Myocyte (in vitro differentiated cells): ENCODE data around the gene LCA5L. TPM values are rescaled to one million over a fixed set of nuclear protein-coding genes. Genes with fewer than 3 reads are reported as not detected.
"Not testable (repeated sequence)": the region's sequence is repeated elsewhere in the genome, so short reads cannot be mapped to it uniquely, and the experiment has no call there.

Experiments
- DNase-seq: peaks from one replicate; pipeline ENCODE4 v3.0.0-alpha.2; 2012; ENCODE audit warnings: low read depth
- total RNA-seq: library from RNA; depleted of rRNA; stranded (reverse); fragments of >200 nt; gene quantifications from 2 replicates; pipeline ENCODE4 v1.2.3, GENCODE V29; 2014

Gene LCA5L
- total RNA-seq, 1 donor from 2014 or later = 2.2 TPM

DNA sequence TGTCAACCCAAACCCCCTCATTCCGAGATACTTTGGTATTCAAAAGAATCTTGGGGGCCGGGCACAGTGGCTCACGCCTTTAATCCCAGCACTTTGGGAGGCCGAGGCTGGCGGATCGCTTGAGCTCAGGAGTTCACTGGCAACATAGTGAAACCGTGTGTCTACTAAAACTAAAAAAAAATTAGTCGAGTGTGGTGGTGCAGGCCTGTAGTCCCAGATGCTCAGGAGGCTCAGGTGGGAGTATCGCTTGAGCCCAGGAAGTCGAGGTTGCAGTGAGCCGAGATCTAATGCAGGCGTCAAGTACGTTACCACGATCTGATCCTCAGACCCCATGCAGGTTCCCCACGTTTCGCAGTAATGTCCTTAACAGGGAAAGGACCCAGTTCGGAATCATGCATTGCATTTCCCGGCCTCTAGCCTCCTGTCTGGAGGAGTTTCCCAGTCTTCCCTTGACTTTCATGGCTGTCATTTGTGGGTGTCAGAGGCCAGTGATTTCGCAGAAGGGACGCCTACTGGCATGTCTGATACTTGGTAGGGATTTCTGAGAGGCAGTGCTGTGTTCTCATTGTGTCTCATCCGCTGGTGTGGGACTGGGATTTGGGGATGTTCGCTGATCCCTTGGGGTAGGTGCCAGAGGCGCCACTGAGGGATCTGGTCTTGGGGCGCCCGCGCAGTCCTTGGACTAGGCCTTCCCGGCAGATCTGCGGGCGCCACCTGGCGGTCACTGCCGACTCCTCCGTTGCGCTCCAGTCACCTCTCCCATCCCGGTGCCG lies 57.4 kb downstream of the LCA5L start:
- peak; percentile 77 for DNase-seq

DNA sequence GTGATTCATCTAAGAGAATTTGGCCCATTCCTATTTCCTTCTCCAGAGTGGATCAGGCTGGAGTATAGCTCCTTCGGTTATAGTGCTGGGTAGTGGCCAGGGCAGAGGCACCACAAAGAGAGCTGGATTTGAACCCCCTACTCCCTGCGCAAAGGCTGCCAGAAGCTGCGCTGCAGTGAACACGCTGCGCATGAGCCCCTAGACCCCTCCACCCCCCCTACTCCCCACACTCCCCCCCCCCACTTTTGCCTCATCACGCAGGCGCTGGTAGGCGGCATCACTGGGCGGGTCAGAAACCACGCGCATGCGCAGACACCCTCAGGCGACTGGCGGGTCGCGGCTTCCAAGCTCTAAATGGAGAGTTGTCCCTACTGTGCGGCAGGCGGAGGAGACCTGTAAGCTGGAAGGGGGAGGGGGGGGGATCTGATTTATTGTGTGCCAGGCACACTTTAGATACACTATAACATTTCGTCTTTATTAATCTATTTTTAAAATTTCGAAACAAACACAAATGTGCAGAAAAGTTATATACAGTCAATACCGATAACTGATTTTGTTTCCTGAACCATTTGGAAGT lies 58.0 kb downstream of the LCA5L start:
- peak; percentile 77 for DNase-seq

DNA sequence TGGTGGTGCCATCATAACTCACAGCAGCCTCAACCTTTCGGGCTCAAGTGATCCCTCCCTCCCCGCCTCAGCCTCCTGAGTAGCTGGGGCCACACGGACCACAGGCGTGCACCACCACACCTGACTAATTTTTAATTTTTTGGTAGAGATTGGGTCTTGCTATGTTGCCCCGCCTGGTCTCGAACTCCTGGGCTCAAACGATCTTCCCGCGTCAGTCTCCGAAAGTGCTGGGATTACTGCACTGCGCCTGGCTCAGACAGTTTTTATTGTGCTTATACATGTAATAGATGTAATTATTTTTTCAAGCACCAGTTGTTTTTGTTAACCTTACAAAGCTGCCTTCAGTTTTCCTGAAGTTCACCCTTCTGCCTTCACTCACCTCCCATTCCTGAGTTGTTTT lies 58.7 kb downstream of the LCA5L start:
- DNase-seq = no peak

GRCh38 chr21:39386194-39386593 lies 59.4 kb downstream of the LCA5L start:
- DNase-seq = peak; percentile 77

- peak; percentile 87 for DNase-seq
Measured at GRCh38 chr21:39385299-39386145, 60.1 kb downstream of the LCA5L start.

DNA sequence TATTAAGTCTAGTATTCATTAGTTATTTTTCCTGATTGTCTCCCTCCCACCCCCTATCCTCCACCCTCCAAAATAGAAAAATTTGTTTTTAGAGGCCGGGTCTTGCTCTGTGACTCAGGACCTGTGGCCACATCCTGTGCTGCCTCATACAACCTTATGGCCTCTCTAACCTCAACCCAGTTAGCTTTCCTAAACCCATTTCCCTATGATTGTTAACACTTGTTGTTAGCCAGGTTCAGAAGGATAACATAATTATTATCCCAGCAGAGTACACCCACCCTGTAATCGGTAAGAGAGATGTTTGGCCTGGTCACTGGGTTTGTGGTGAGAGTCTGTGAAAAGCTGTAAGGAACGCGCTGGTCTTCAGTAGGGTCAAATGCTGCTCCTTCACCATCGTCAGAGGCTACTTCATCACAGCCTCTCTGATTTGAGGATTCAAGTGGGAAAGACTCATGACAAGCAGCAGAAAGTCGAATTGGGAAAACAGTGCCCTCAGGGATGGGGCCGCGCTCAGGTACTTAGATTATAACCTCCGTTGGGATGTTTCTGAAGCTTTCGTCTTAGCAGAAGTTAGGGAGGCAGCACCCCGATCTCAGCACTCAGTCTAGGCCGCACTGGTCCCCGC lies 60.8 kb downstream of the LCA5L start:
- DNase-seq = peak; percentile 4

- DNase-seq = not testable (repeated sequence)
Measured at GRCh38 chr21:39382096-39382495, 63.5 kb downstream of the LCA5L start.

DNA sequence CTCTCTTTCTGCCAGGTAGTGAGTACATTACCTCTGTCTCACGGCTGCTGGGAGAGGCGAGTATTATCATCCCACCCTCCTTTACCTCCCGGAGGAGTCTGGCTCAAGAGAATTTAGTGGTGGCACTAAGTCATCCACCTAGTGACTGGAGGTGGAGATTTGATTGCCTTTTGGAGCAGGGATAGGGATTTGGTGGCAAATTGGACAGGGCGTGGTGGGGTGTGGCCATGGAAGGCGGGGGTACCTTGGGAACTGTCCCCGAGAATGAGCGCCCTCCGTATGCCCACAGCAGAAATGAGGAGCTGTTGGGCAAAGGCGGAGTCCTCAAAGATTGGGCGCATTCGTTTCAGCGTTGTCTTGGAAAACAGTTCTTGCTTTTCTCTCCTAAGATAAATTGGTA lies 64.6 kb downstream of the LCA5L start:
- DNase-seq = no peak

DNA sequence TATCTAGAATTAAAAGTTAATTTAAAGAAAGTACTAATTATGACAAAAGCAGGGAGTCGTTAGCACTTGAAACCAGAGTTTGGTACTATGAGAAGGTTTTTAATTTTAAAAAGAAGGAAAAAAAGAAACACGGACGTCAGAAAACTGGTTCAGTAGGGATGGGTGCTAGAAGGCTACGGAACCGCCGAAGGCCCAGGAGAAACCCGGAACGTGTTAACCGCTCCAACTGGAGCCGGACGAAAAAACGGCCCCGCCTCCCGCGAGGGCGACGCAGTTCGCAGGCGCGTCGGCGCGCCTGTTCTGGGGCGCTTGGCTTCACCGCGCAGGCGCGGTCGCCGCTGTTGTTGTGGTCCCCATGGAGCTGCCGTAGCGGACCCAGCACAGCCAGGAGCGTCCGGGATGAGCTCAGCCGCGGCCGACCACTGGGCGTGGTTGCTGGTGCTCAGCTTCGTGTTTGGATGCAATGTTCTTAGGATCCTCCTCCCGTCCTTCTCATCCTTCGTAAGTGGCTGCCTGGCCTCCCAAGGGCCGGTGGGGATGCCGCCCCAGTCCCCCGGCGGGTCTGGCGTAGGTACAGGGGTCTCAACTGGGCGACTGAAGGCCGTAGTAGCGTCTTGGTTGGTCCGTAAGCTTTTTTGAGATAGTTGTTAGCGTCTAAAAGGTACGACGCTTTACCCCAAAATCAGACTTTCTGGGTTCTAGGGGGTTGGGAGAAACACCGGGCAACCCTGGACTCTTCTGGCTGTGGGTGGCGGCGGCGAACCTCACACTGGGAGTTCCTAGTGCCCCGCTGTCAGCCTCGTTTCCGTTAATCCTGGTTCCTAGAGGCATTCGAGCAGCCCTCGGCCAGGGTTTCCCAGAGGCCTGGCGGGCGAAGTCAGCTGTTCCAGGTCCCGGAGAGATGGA lies 65.3 kb downstream of the LCA5L start:
- peak; percentile 96 for DNase-seq

GRCh38 chr21:39377444-39378050 lies 68.0 kb downstream of the LCA5L start:
- no peak for DNase-seq

GRCh38 chr21:39375446-39375845 lies 70.1 kb downstream of the LCA5L start:
- no peak for DNase-seq

GRCh38 chr21:39374046-39374445 lies 71.5 kb downstream of the LCA5L start:
- DNase-seq = no peak

GRCh38 chr21:39373634-39374033 lies 71.9 kb downstream of the LCA5L start:
- DNase-seq = peak; percentile 36

- DNase-seq = not testable (repeated sequence)
Measured at GRCh38 chr21:39369896-39370288, 75.7 kb downstream of the LCA5L start.

GRCh38 chr21:39367783-39368182 lies 77.8 kb downstream of the LCA5L start:
- no peak for DNase-seq

DNA sequence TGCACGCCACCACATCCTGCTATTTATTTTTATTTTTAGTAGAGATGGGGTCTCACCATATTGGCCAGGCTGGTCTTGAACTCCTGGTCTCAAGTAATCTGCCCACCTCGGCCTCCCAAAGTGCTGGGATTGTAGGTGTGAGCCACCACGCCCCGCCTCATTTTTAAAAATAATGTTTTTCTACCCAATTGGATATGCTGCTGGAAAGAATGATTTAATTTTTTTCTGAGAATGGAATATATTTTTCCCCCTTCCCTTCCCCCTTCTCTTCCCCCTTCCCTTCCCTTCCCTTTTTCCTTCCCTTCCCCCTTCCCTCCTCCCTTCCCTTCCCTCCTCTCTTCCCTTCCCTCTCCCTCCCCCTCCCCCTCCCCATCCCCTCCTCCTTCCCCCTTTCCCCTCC lies 79.0 kb downstream of the LCA5L start:
- DNase-seq = no peak

- DNase-seq = no peak
Measured at GRCh38 chr21:39364949-39365348, 80.6 kb downstream of the LCA5L start.

DNA sequence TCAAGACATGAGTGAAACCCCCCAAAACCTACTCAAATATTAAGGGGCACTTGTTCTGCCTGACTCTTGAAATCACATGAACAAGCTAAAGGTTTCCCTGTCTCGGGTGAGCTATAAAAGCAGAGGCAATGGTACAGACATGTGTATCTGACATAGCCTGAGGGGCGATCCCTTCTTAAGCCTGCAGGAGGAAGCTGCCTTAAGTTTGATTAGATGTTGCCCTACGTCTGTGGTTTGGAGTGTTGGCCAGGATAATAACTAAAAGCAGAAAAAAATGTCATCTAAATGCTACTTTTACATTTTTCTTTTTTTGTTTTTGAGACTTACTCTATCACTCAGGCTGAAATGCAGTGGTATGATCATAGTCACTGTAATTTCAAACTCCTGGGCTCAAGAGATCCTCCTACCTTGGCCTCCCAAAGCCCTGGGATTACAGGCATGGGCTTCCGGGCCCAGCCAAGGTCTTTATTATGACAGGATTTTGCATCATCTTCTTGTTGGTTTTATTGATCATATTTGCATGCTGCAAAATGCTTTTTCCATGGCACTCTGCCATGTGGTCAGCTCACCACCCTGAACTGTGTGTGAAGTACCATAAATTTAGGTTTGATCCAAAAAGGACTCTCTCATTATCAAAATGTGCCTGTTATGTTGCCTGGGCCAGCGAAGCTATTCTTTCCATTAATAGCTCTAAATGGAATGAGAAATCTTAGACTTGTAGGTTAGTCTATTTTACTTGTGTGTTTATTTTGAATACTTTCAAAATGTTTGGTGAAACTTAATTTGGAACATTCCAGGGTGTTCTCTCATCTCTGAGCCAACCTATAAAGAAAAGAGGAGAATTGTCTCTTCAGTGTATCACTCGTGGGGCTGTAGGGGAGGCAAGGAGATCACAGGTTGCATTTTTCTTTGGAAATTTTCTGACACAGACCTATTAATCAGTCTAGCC lies 81.7 kb downstream of the LCA5L start:
- no peak for DNase-seq

DNA sequence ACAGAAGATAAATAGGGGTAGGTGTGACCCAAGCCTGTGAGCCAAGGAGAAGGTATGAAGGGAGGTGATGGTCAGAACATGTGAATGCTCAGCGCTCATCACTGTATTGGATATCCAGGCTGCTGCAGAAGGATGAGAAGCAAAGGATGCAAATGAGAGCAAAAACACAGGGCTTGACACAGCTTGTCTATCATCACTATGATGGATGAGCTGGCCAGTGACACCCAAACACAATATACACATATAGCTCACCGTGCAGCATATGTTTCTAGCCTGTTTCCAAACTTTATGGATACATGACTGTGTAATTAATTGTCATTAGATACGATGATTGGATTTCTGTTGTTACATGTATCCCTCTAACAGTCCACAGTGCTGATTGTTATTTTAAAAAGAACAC lies 82.8 kb downstream of the LCA5L start:
- no peak for DNase-seq
